Prostate gland (tissue), 2 donors: ENCODE measurements around the gene SLCO3A1.

Experiments
- POLR2A ChIP-seq: fragments of 450-650 bp; IDR thresholded peaks from one replicate; pipeline ENCODE4 v1.6.1; 2016; ENCODE audit warnings: antibody characterized with exemption, mild to moderate bottlenecking
- POLR2AphosphoS5 ChIP-seq: sonication (generic); formaldehyde crosslinking; IDR thresholded peaks from one replicate; pipeline ENCODE4 v1.6.1; 2017; ENCODE audit warnings: antibody characterized with exemption
- TF ChIP-seq, protein P1 (sequence below), 4 experiments: fragments of 200-600 bp in 2 of 4; fragments of 450-650 bp in 2 of 4; sonication (generic) in 2 of 4; IDR thresholded peaks; 1 replicate in 3 of 4; 2 replicates in 1 of 4; pipeline ENCODE4 v1.5.1; 2016 to 2019; ENCODE audit warnings: antibody characterized with exemption in 4 of 4, mild to moderate bottlenecking in 2 of 4, moderate library complexity in 2 of 4

DNA sequence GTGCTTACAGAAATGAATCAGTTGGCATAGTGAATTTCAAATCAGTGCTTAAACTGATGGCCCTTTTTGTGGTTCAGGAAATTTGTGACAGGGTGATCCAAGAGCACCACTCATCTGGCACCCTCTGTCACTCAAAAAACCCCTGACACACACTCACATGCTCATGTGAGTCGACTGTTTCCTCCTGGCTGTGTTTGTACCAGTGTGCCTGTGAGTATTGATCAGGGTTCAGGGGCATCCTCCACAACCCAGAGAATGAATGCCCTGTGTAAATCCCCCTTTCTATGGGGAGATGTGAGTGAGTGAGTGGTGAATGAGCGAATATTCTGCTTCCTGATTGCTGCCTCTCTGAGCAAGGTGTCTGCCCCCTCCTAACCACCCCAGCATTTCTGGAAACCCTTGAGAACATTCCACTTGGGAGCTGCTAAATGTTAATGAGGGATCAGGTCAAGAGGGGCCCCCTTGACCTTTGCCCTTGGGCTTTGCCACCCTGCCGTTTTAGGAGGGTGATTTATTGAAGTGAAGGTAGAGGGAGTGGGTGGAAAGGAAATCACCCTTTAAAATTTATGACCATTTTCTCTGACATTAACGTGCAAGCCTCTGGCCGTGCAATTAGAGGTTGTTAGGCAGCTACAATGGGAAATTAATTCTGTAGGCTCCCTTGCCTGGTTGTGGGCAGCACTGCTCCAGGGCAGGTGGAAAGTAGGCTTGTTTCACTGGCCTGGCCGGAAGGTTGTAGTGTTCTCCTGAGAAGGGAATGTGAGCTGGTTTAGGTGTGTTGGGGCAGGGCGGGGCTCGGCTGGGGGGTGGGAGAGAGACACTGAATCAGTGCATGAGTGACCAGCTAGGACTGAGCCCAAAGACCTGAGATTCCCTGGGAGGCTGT is 87.2 kb downstream of the SLCO3A1 start:
- TF ChIP-seq, protein P1, sequence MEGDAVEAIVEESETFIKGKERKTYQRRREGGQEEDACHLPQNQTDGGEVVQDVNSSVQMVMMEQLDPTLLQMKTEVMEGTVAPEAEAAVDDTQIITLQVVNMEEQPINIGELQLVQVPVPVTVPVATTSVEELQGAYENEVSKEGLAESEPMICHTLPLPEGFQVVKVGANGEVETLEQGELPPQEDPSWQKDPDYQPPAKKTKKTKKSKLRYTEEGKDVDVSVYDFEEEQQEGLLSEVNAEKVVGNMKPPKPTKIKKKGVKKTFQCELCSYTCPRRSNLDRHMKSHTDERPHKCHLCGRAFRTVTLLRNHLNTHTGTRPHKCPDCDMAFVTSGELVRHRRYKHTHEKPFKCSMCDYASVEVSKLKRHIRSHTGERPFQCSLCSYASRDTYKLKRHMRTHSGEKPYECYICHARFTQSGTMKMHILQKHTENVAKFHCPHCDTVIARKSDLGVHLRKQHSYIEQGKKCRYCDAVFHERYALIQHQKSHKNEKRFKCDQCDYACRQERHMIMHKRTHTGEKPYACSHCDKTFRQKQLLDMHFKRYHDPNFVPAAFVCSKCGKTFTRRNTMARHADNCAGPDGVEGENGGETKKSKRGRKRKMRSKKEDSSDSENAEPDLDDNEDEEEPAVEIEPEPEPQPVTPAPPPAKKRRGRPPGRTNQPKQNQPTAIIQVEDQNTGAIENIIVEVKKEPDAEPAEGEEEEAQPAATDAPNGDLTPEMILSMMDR (IDR thresholded peaks at IDR 0.05) = no peak
- TF ChIP-seq POLR2A = no peak
- no peak for TF ChIP-seq POLR2AphosphoS5
